Fibroblast of the aortic adventitia (primary cell): ENCODE results near the gene PNCK. TPM values are rescaled to one million over a fixed set of nuclear protein-coding genes. Genes with fewer than 3 reads are reported as not detected.
"Not testable (repeated sequence)": the region's sequence is repeated elsewhere in the genome, so short reads cannot be mapped to it uniquely, and the experiment has no call there.

ENCODE experiments used
- DNase-seq: peaks from one replicate; pipeline ENCODE4 v3.0.0-alpha.2; 2010; ENCODE audit warnings: low read depth
- H3K4me3 ChIP-seq: 2 replicates; pipeline ENCODE4 v1.5.1; 2011; ENCODE audit warnings: low read depth, mild to moderate bottlenecking, control low read depth, low read length, moderate library complexity
- CTCF ChIP-seq: IDR thresholded peaks from 2 replicates; pipeline ENCODE4 v1.5.1; 2011; ENCODE audit warnings: mild to moderate bottlenecking, low read length, control low read depth, inconsistent platforms; ENCODE audit not compliant: insufficient read depth
- total RNA-seq: library from RNA; depleted of rRNA; stranded (reverse); fragments of >200 nt; gene quantifications from 2 replicates; pipeline ENCODE4 v1.2.3, GENCODE V29; 2012; ENCODE audit warnings: low replicate concordance

The PNCK gene
- total RNA-seq, 1 donor, result not detected

- H3K4me3 ChIP-seq, result no peak overlapping the region
- DNase-seq, result no peak
- TF ChIP-seq CTCF, result no peak
Observed at GRCh38 chrX:153709726-153710674, 36.4 kb upstream of the PNCK start.

- H3K4me3 ChIP-seq, result no peak overlapping the region
- TF ChIP-seq CTCF, result peak; percentile 67
- DNase-seq, result peak; percentile 75
Observed at GRCh38 chrX:153708415-153708814, 34.8 kb upstream of the PNCK start.

GRCh38 chrX:153707406-153707805 is 33.8 kb upstream of the PNCK start:
- no peak for TF ChIP-seq CTCF
- DNase-seq, result no peak

GRCh38 chrX:153706799-153707198 is 33.2 kb upstream of the PNCK start:
- DNase-seq, result no peak
- no peak overlapping the region for H3K4me3 ChIP-seq
- no peak for TF ChIP-seq CTCF

More at GRCh38 chrX:153707406-153707805, 33.8 kb upstream of the PNCK start:
- H3K4me3 ChIP-seq, result no peak overlapping the region

- H3K4me3 ChIP-seq, DNase-seq: not testable (repeated sequence)
Observed at GRCh38 chrX:153705403-153706060, 31.9 kb upstream of the PNCK start.

GRCh38 chrX:153704631-153705402 is 31.2 kb upstream of the PNCK start:
- DNase-seq, H3K4me3 ChIP-seq: not testable (repeated sequence)

GRCh38 chrX:153704021-153704526 is 30.5 kb upstream of the PNCK start:
- DNase-seq, result no peak
- TF ChIP-seq CTCF, result no peak
- no peak overlapping the region for H3K4me3 ChIP-seq
